ENCODE data around the gene CLDN11.

DNA sequence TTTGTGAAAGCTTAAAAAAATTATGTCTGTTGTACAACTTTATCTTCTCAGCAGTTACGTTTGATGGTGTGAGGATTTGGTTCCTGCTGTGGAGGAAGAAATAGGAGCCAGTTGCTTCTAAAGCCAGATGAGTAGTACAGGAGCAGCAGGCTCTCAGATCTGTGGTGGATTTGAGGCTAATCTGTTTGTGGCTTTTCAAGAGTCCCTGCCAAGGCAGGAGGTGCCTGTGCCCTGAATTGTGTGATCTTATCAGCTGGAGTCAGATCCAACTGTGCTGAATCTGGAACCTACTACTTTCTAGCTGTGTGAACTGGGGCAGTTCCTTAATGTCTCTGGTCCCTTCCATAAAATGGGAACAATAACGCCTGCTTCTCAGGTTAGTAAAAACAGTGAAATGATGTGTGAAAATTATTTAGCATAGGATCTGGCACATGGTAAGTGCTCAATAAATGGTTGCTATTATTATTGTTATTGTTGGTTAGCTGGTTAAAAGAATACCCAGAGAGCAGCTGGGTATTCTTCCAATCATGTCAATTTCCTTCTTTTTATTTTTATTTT is 7.7 kb downstream of the CLDN11 start:
- TF ChIP-seq BRCA1 (IDR thresholded peaks at IDR 0.05; ENCODE audit: low read depth, low read length) (no peak), CTCF (IDR thresholded peaks at IDR 0.05; ENCODE audit: control extremely low read depth in 1 of 3, insufficient read depth in 1 of 3, low read depth in 1 of 3, low read length in 3 of 3) (no peak), JUND (IDR thresholded peaks at IDR 0.05; ENCODE audit: low read length) (no peak), RBBP5 (IDR thresholded peaks at IDR 0.05; ENCODE audit: borderline replicate concordance, low read depth, low read length) (no peak), RFX5 (IDR thresholded peaks at IDR 0.05; ENCODE audit: borderline replicate concordance, low read depth, low read length) (no peak), GTF2F1 (IDR thresholded peaks at IDR 0.05; ENCODE audit: borderline replicate concordance, low read depth, low read length) (no peak), CBX5 (IDR thresholded peaks at IDR 0.05; ENCODE audit: low read depth, low read length) (no peak), CHD2 (IDR thresholded peaks at IDR 0.05; ENCODE audit: low read length) (no peak), RAD21 (IDR thresholded peaks at IDR 0.05 in 1 of 2, conservative IDR thresholded peaks at IDR 0.05 in 1 of 2; ENCODE audit: low read depth in 2 of 2, low read length in 2 of 2) (no peak), CHD1 (IDR thresholded peaks at IDR 0.05; ENCODE audit: low read depth, low read length) (no peak)
- TF ChIP-seq, protein P1, sequence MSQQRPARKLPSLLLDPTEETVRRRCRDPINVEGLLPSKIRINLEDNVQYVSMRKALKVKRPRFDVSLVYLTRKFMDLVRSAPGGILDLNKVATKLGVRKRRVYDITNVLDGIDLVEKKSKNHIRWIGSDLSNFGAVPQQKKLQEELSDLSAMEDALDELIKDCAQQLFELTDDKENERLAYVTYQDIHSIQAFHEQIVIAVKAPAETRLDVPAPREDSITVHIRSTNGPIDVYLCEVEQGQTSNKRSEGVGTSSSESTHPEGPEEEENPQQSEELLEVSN (IDR thresholded peaks at IDR 0.05) = no peak

All from H1 (cell line).